Adipocyte (in vitro differentiated cells): Measurements from ENCODE around the gene CEP72.
A peak's percentile ranks its signal among the peaks of the same experiment; 100 is the strongest.
"Not testable (repeated sequence)": the region's sequence is repeated elsewhere in the genome, so short reads cannot be mapped to it uniquely, and the experiment has no call there.

Experiments
- DNase-seq: peaks from one replicate; pipeline ENCODE4 v3.0.0-alpha.2; 2015; ENCODE audit warnings: low read depth
- H3K27me3 ChIP-seq: replicated peaks from 2 replicates; pipeline ENCODE4 v1.7.0; 2013; ENCODE audit warnings: mild to moderate bottlenecking, low read length, moderate library complexity; ENCODE audit not compliant: control insufficient read depth, insufficient read depth
- H3K36me3 ChIP-seq: 2 replicates; pipeline ENCODE4 v1.7.0; 2013; ENCODE audit warnings: low read length, mild to moderate bottlenecking, moderate library complexity; ENCODE audit not compliant: control insufficient read depth, insufficient read depth, severe bottlenecking
- H3K4me1 ChIP-seq: 2 replicates; pipeline ENCODE4 v1.7.0; 2013; ENCODE audit warnings: mild to moderate bottlenecking, low read length, moderate library complexity; ENCODE audit not compliant: control insufficient read depth, insufficient read depth
- H3K4me3 ChIP-seq: 2 replicates; pipeline ENCODE4 v1.7.0; 2013; ENCODE audit warnings: mild to moderate bottlenecking, low read length, moderate library complexity
- H3K9ac ChIP-seq: 2 replicates; pipeline ENCODE4 v1.7.0; 2013; ENCODE audit warnings: mild to moderate bottlenecking, low read length, moderate library complexity
- H3K9me3 ChIP-seq: 2 replicates; pipeline ENCODE4 v1.7.0; 2013; ENCODE audit warnings: mild to moderate bottlenecking, low read length, moderate library complexity; ENCODE audit not compliant: control insufficient read depth

Gene CEP72

GRCh38 chr5:621341-621761, 9.2 kb downstream of the CEP72 start:
- H3K36me3 ChIP-seq: peaks cover 10% of the 10 kb centered on the region

GRCh38 chr5:622359-622758, 10.2 kb downstream of the CEP72 start:
- DNase-seq: no peak
- no peak overlapping the region for H3K9ac ChIP-seq
- H3K36me3 ChIP-seq: peaks cover 10% of the 10 kb centered on the region
- H3K9me3 ChIP-seq: no peaks in the 10 kb centered on the region
- no peaks in the 10 kb centered on the region for H3K4me1 ChIP-seq
- no peak overlapping the region for H3K4me3 ChIP-seq
- no peaks in the 10 kb centered on the region for H3K27me3 ChIP-seq

More at GRCh38 chr5:621341-621761, 9.2 kb downstream of the CEP72 start:
- no peaks in the 10 kb centered on the region for H3K4me1 ChIP-seq
- no peak overlapping the region for H3K4me3 ChIP-seq
- no peaks in the 10 kb centered on the region for H3K9me3 ChIP-seq
- DNase-seq: no peak
- no peaks in the 10 kb centered on the region for H3K27me3 ChIP-seq
- no peak overlapping the region for H3K9ac ChIP-seq

- no peaks in the 10 kb centered on the region for H3K4me1 ChIP-seq
- no peak overlapping the region for H3K4me3 ChIP-seq
- no peak for DNase-seq
- peaks cover 13% of the 10 kb centered on the region for H3K36me3 ChIP-seq
- H3K27me3 ChIP-seq: no peaks in the 10 kb centered on the region
- no peaks in the 10 kb centered on the region for H3K9me3 ChIP-seq
- no peak overlapping the region for H3K9ac ChIP-seq
Measured at GRCh38 chr5:622946-623522, 10.9 kb downstream of the CEP72 start.

- Histone ChIP-seq H3K36me3 (peaks cover 14% of the 10 kb centered on the region), H3K27me3 (no peaks in the 10 kb centered on the region), H3K9me3 (no peaks in the 10 kb centered on the region), H3K4me3 (no peak overlapping the region), H3K9ac (no peak overlapping the region), H3K4me1 (no peaks in the 10 kb centered on the region)
- no peak for DNase-seq
Measured at GRCh38 chr5:623531-623930, 11.4 kb downstream of the CEP72 start.

GRCh38 chr5:624118-624950, 12.2 kb downstream of the CEP72 start:
- no peak for DNase-seq
- peaks cover 14% of the 10 kb centered on the region for H3K36me3 ChIP-seq
- no peak overlapping the region for H3K9ac ChIP-seq

GRCh38 chr5:624951-625230, 12.8 kb downstream of the CEP72 start:
- Histone ChIP-seq H3K4me3 (no peak overlapping the region), H3K36me3 (peaks cover 10% of the 10 kb centered on the region), H3K9me3 (no peaks in the 10 kb centered on the region), H3K27me3 (no peaks in the 10 kb centered on the region), H3K4me1 (no peaks in the 10 kb centered on the region), H3K9ac (no peak overlapping the region)
- DNase-seq: no peak

More at GRCh38 chr5:624118-624950, 12.2 kb downstream of the CEP72 start:
- H3K9me3 ChIP-seq: no peaks in the 10 kb centered on the region
- H3K4me3 ChIP-seq: no peak overlapping the region
- H3K4me1 ChIP-seq: no peaks in the 10 kb centered on the region
- H3K27me3 ChIP-seq: no peaks in the 10 kb centered on the region

GRCh38 chr5:625516-625915, 13.4 kb downstream of the CEP72 start:
- Histone ChIP-seq H3K9ac (no peak overlapping the region), H3K27me3 (no peaks in the 10 kb centered on the region), H3K36me3 (peaks cover 4% of the 10 kb centered on the region), H3K4me3 (no peak overlapping the region), H3K9me3 (no peaks in the 10 kb centered on the region), H3K4me1 (no peaks in the 10 kb centered on the region)
- no peak for DNase-seq

GRCh38 chr5:626850-627249, 14.7 kb downstream of the CEP72 start:
- H3K4me3 ChIP-seq: no peak overlapping the region
- H3K27me3 ChIP-seq: no peaks in the 10 kb centered on the region
- H3K9ac ChIP-seq: no peak overlapping the region
- H3K36me3 ChIP-seq: peaks cover 4% of the 10 kb centered on the region
- peak; percentile 31 for DNase-seq
- no peaks in the 10 kb centered on the region for H3K9me3 ChIP-seq
- no peaks in the 10 kb centered on the region for H3K4me1 ChIP-seq

GRCh38 chr5:627840-628239, 15.7 kb downstream of the CEP72 start:
- Histone ChIP-seq H3K36me3 (peaks cover 4% of the 10 kb centered on the region), H3K9ac (no peak overlapping the region), H3K27me3 (no peaks in the 10 kb centered on the region), H3K9me3 (no peaks in the 10 kb centered on the region), H3K4me1 (no peaks in the 10 kb centered on the region), H3K4me3 (no peak overlapping the region)
- DNase-seq: no peak

GRCh38 chr5:628351-629205, 16.4 kb downstream of the CEP72 start:
- H3K36me3 ChIP-seq, H3K4me3 ChIP-seq, H3K4me1 ChIP-seq, DNase-seq, H3K27me3 ChIP-seq, H3K9me3 ChIP-seq, H3K9ac ChIP-seq: not testable (repeated sequence)

GRCh38 chr5:633501-633955, 21.4 kb downstream of the CEP72 start:
- Histone ChIP-seq H3K9ac (no peak overlapping the region), H3K4me3 (no peak overlapping the region), H3K27me3 (no peaks in the 10 kb centered on the region), H3K36me3 (peaks cover 14% of the 10 kb centered on the region), H3K4me1 (no peaks in the 10 kb centered on the region), H3K9me3 (peaks cover 2% of the 10 kb centered on the region)
- DNase-seq: no peak
